A549 (cell line): ENCODE results near the gene SLC24A4. TPM values are rescaled to one million over a fixed set of nuclear protein-coding genes. Genes with fewer than 3 reads are reported as not detected.

ENCODE experiments used
- ATAC-seq, 2 experiments: fragments of 200-7000 bp in 1 of 2; fragments of >200 bp in 1 of 2; cut with Nextera tagmentation in 1 of 2; cut with Tn5 transposase in 1 of 2; 3 replicates each; pipeline versions ENCODE4 v1.8.0 to v1.9.1; 2018 to 2020; ENCODE audit warnings: mild to moderate bottlenecking in 1 of 2, moderate library complexity in 1 of 2
- CTCF ChIA-PET: fragments of 300-600 bp; sonication (Branson Sonifier 250); formaldehyde crosslinking; extraction: SDS; loops from one replicate; lab custom pipeline; 2021; ENCODE audit warnings: antibody characterized with exemption, inconsistent platforms; lab: Yijun Ruan, JAX
- POLR2A ChIA-PET: fragments of 350-600 bp; formaldehyde crosslinking; extraction: SDS; loops from one replicate; lab custom pipeline; 2021; ENCODE audit warnings: antibody characterized with exemption, inconsistent platforms; lab: Yijun Ruan, JAX
- DNase-seq, 2 experiments: peaks; one replicate each; pipeline versions ENCODE4 v3.0.0 to v3.0.0-alpha.2; 2011 to 2016; ENCODE audit warnings: low read depth in 1 of 2, low spot score in 1 of 2
- FAIRE-seq: peaks from 2 replicates; lab custom pipeline; 2011; peaks lifted over from hg19 to GRCh38; lab: Jason Lieb, UNC
- H3K27ac ChIP-seq, 2 experiments: fragments of >200 bp; sonication (Bioruptor Twin); formaldehyde crosslinking; 3 replicates each; pipeline ENCODE4 v1.5.1; 2016 to 2017
- H3K4me1 ChIP-seq: fragments of >200 bp; sonication (Bioruptor Twin); formaldehyde crosslinking; 3 replicates; pipeline ENCODE4 v1.6.1; 2016
- H3K4me2 ChIP-seq: fragments of >200 bp; sonication (Bioruptor Twin); formaldehyde crosslinking; 3 replicates; pipeline ENCODE4 v1.6.1; 2016
- H3K4me3 ChIP-seq: fragments of >200 bp; sonication (Bioruptor Twin); formaldehyde crosslinking; 3 replicates; pipeline ENCODE4 v1.5.1; 2016
- H3K9me3 ChIP-seq: fragments of >200 bp; sonication (Bioruptor Twin); formaldehyde crosslinking; 3 replicates; pipeline ENCODE4 v1.6.1; 2016
- BHLHE40 ChIP-seq: IDR thresholded peaks from 2 replicates; pipeline ENCODE4 v1.6.1; 2012; ENCODE audit warnings: low read depth, low read length, inconsistent platforms
- CBX2 ChIP-seq: fragments of 200-600 bp; sonication (generic); IDR thresholded peaks from 2 replicates; pipeline ENCODE4 v1.6.1; 2016; ENCODE audit warnings: low read depth, mild to moderate bottlenecking, borderline replicate concordance
- CBX8 ChIP-seq: fragments of 200-600 bp; sonication (generic); IDR thresholded peaks from 2 replicates; pipeline ENCODE4 v1.6.1; 2016
- CHD4 ChIP-seq: fragments of 200-600 bp; sonication (generic); IDR thresholded peaks from 2 replicates; pipeline ENCODE4 v1.6.1; 2016; ENCODE audit warnings: antibody characterized with exemption, mild to moderate bottlenecking, borderline replicate concordance
- EHF ChIP-seq: fragments of 250-450 bp; sonication (Bioruptor Pico); IDR thresholded peaks from 2 replicates; pipeline ENCODE4 v1.5.0; 2020; ENCODE audit warnings: mild to moderate bottlenecking
- EP300 ChIP-seq, 2 experiments: fragments of >200 bp; sonication (Bioruptor Twin); formaldehyde crosslinking; IDR thresholded peaks; 2 replicates in 1 of 2; 3 replicates in 1 of 2; pipeline ENCODE4 v1.6.1; 2016 to 2017
- ESRRA ChIP-seq: fragments of 150-350 bp; IDR thresholded peaks from 2 replicates; pipeline ENCODE4 v1.6.1; 2014; ENCODE audit warnings: mild to moderate bottlenecking, low read length, borderline replicate concordance
- FOSB ChIP-seq: fragments of 250-450 bp; sonication (Bioruptor Pico); IDR thresholded peaks from 2 replicates; pipeline ENCODE4 v1.5.0; 2020; ENCODE audit warnings: mild to moderate bottlenecking, moderate library complexity
- GATA3 ChIP-seq: IDR thresholded peaks from 2 replicates; pipeline ENCODE4 v1.6.1; 2012; ENCODE audit warnings: borderline replicate concordance
- HDAC2 ChIP-seq: fragments of 200-600 bp; sonication (generic); IDR thresholded peaks from 2 replicates; pipeline ENCODE4 v1.6.1; 2016
- JUN ChIP-seq, 2 experiments: fragments of >200 bp; sonication (Bioruptor Twin); formaldehyde crosslinking; IDR thresholded peaks; 2 replicates in 1 of 2; 3 replicates in 1 of 2; pipeline ENCODE4 v1.6.1; 2016 to 2017
- JUNB ChIP-seq: fragments of >200 bp; sonication (Bioruptor Twin); formaldehyde crosslinking; IDR thresholded peaks from 2 replicates; pipeline ENCODE4 v1.6.1; 2016
- KDM1A ChIP-seq: fragments of 200-600 bp; sonication (generic); IDR thresholded peaks from 2 replicates; pipeline ENCODE4 v1.6.1; 2016; ENCODE audit warnings: low read depth, mild to moderate bottlenecking
- KDM5A ChIP-seq: fragments of 200-600 bp; sonication (generic); IDR thresholded peaks from 2 replicates; pipeline ENCODE4 v1.6.1; 2016; ENCODE audit warnings: antibody characterized with exemption, mild to moderate bottlenecking
- MAFK ChIP-seq: fragments of 450-650 bp; IDR thresholded peaks from 2 replicates; pipeline ENCODE4 v1.6.1; 2014; ENCODE audit not compliant: partially characterized antibody
- MYC ChIP-seq: IDR thresholded peaks from 2 replicates; pipeline ENCODE4 v1.6.1; 2012; ENCODE audit warnings: mild to moderate bottlenecking, inconsistent platforms, low read length, improper control_type of control experiment, borderline replicate concordance
- NR3C1 ChIP-seq: fragments of >200 bp; sonication (Bioruptor Twin); formaldehyde crosslinking; IDR thresholded peaks from 3 replicates; pipeline ENCODE4 v1.6.1; 2017
- POLR2A ChIP-seq: IDR thresholded peaks from 2 replicates; pipeline ENCODE4 v1.6.1; 2012; ENCODE audit warnings: mild to moderate bottlenecking, low read length
- RCOR1 ChIP-seq: fragments of 150-350 bp; IDR thresholded peaks from 2 replicates; pipeline ENCODE4 v1.6.1; 2014; ENCODE audit warnings: antibody characterized with exemption, low read length, low read depth
- SREBF2 ChIP-seq: fragments of 450-650 bp; IDR thresholded peaks from 2 replicates; pipeline ENCODE4 v1.6.1; 2014; ENCODE audit warnings: mild to moderate bottlenecking, moderate library complexity
- ZNF302 ChIP-seq: fragments of 250-450 bp; sonication (Bioruptor Pico); IDR thresholded peaks from 2 replicates; pipeline ENCODE4 v1.9.0; 2021; ENCODE audit warnings: inconsistent platforms, mild to moderate bottlenecking, moderate library complexity
- ZSCAN20 ChIP-seq: fragments of 250-450 bp; sonication (Bioruptor Pico); IDR thresholded peaks from 2 replicates; pipeline ENCODE4 v1.8.0; 2022; ENCODE audit warnings: mild to moderate bottlenecking, moderate library complexity
- WGBS: methylation state at CpG from one replicate; pipeline ENCODE4 v1.1.6; 2017; ENCODE audit errors: missing lambda C conversion rate; 5-methylcytosine and 5-hydroxymethylcytosine counted together
- polyA plus RNA-seq, 4 experiments: library from polyadenylated mRNA; depleted of rRNA in 3 of 4; stranded (reverse); fragments of >200 nt; fragmentation: RNase III in 1 of 4; extraction: RNeasy Plus Mini Kit Qiagen cat#74134 plus additional on column Dnase treatment in 1 of 4; gene quantifications; 2 replicates in 3 of 4; 3 replicates in 1 of 4; pipeline ENCODE4 v1.2.3, GENCODE V29; 2011 to 2017
- TF ChIP-seq, protein P1 (sequence below): fragments of 250-450 bp; sonication (Bioruptor Pico); IDR thresholded peaks from 2 replicates; pipeline ENCODE4 v1.5.0; 2021; ENCODE audit warnings: mild to moderate bottlenecking, moderate library complexity, borderline replicate concordance
- TF ChIP-seq, protein P2 (sequence below): fragments of 200-600 bp; sonication (generic); IDR thresholded peaks from 2 replicates; pipeline ENCODE4 v1.6.1; 2016; ENCODE audit warnings: antibody characterized with exemption, mild to moderate bottlenecking, moderate library complexity
- TF ChIP-seq, protein P3 (sequence below): fragments of 250-450 bp; sonication (Bioruptor Pico); IDR thresholded peaks from 2 replicates; pipeline ENCODE4 v1.5.0; 2020; ENCODE audit warnings: low read depth, mild to moderate bottlenecking, moderate library complexity
- TF ChIP-seq, protein P4 (sequence below): IDR thresholded peaks from 2 replicates; pipeline ENCODE4 v1.6.1; 2012

The SLC24A4 gene
- polyA plus RNA-seq, 2 of the 4 experiments (the other 2 are of a cell fraction): 0.05 to 0.19 TPM

DNA sequence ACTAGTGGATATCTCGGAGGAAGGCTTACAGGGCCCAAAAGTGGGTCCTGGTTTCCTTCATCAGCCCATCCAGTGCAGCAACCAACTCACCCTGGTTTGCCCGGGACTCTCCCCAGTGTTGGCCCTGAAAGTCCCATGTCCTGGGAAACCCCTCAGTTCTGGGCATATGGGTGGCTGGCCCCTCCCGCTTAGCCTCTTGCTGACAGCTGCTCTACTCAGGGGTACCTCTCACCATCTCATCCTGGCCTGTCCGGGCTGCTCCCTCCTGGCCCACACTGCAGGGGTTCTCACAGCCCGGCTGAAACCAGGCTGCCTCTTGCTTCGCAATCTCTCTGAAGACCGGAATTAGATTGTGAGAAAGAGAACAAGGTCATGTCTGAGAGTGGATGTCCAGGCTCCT lies 48.9 kb upstream of the SLC24A4 start:
- ChIA-PET POLR2A (no interaction called here), CTCF (interaction anchor here (1.0 kb wide), 1 partner anchor 10 kb away, joined by 3 read pairs; no protein-coding TSS in a partner anchor)
- no peaks in the 10 kb centered on the region for H3K4me1 ChIP-seq
- no peak for DNase-seq
- no peaks in the 10 kb centered on the region for H3K9me3 ChIP-seq
- FAIRE-seq: no peak
- ATAC-seq: no peak
- H3K27ac ChIP-seq: no peak overlapping the region
- no peak for TF ChIP-seq KDM1A
- TF ChIP-seq FOSB (CRISPR knock-in tag): no peak
- TF ChIP-seq ZNF302 (CRISPR knock-in tag): no peak
- TF ChIP-seq MYC: no peak
- TF ChIP-seq RCOR1: no peak
- TF ChIP-seq MAFK: no peak
- no peak for TF ChIP-seq EP300 (IDR thresholded peaks at IDR 0.05)
- TF ChIP-seq KDM5A: no peak
- TF ChIP-seq, protein P1, sequence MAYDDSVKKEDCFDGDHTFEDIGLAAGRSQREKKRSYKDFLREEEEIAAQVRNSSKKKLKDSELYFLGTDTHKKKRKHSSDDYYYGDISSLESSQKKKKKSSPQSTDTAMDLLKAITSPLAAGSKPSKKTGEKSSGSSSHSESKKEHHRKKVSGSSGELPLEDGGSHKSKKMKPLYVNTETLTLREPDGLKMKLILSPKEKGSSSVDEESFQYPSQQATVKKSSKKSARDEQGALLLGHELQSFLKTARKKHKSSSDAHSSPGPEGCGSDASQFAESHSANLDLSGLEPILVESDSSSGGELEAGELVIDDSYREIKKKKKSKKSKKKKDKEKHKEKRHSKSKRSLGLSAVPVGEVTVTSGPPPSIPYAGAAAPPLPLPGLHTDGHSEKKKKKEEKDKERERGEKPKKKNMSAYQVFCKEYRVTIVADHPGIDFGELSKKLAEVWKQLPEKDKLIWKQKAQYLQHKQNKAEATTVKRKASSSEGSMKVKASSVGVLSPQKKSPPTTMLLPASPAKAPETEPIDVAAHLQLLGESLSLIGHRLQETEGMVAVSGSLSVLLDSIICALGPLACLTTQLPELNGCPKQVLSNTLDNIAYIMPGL (CRISPR knock-in tag): no peak
- no peak for TF ChIP-seq HDAC2
- no peak for TF ChIP-seq BHLHE40
- no peak for TF ChIP-seq POLR2A
- no peak for TF ChIP-seq ESRRA
- TF ChIP-seq, protein P2, sequence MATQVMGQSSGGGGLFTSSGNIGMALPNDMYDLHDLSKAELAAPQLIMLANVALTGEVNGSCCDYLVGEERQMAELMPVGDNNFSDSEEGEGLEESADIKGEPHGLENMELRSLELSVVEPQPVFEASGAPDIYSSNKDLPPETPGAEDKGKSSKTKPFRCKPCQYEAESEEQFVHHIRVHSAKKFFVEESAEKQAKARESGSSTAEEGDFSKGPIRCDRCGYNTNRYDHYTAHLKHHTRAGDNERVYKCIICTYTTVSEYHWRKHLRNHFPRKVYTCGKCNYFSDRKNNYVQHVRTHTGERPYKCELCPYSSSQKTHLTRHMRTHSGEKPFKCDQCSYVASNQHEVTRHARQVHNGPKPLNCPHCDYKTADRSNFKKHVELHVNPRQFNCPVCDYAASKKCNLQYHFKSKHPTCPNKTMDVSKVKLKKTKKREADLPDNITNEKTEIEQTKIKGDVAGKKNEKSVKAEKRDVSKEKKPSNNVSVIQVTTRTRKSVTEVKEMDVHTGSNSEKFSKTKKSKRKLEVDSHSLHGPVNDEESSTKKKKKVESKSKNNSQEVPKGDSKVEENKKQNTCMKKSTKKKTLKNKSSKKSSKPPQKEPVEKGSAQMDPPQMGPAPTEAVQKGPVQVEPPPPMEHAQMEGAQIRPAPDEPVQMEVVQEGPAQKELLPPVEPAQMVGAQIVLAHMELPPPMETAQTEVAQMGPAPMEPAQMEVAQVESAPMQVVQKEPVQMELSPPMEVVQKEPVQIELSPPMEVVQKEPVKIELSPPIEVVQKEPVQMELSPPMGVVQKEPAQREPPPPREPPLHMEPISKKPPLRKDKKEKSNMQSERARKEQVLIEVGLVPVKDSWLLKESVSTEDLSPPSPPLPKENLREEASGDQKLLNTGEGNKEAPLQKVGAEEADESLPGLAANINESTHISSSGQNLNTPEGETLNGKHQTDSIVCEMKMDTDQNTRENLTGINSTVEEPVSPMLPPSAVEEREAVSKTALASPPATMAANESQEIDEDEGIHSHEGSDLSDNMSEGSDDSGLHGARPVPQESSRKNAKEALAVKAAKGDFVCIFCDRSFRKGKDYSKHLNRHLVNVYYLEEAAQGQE: no peak
- no peak for TF ChIP-seq CHD4
- TF ChIP-seq CBX8: no peak
- no peak overlapping the region for H3K4me2 ChIP-seq
- WGBS: 48% methylated on average over 7 of the region's 7 CpGs
- H3K4me3 ChIP-seq: no peak overlapping the region

DNA sequence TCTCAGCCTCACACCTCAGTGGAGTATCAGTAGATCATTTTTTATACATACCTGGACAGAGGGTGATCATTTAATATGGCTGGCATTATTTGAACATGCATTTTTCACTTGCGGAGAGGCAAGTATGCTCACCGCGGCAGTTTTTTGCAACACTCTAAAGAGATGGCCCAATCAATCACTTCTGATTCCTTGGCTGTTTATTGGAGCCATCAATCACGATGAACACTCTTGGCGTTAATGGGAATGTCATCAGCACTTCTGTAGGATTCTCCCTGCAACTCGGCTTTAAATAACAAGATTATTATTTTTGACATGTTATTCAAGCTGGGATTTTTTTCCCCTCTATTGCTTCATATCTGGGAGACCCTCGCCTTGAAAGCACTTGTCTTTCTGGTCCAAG lies 46.9 kb upstream of the SLC24A4 start:
- ChIA-PET CTCF (no interaction called here), POLR2A (no interaction called here)
- no peak for FAIRE-seq
- DNase-seq: no peak
- WGBS: 55% methylated on average over 7 of the region's 7 CpGs
- no peaks in the 10 kb centered on the region for H3K9me3 ChIP-seq
- no peak overlapping the region for H3K4me2 ChIP-seq
- ATAC-seq: no peak
- no peak overlapping the region for H3K4me3 ChIP-seq
- no peak for TF ChIP-seq NR3C1
- no peak for TF ChIP-seq JUN (IDR thresholded peaks at IDR 0.05)
- no peak for TF ChIP-seq GATA3
- no peak for TF ChIP-seq EP300 (IDR thresholded peaks at IDR 0.05)
- no peak for TF ChIP-seq SREBF2
- no peaks in the 10 kb centered on the region for H3K4me1 ChIP-seq
- H3K27ac ChIP-seq: no peak overlapping the region

DNA sequence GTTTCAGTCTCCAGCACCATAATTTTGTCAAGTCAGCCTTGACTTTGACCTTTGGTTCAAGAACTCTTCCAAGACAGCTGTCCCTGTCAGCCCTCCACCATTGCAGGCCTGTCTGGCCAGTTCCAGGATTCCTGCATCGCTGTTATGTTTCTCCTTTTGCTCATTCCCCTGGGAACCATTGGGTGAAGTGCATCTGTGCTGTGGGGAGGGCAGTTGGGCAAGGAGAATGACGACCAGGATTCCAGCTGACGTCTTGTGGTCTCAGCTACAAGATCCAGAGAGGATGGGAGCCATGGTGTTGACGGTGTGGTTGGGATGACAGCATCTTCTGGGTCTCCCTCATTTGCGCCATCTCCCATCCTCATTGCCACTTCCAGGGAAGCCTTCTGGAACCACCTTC lies 45.9 kb upstream of the SLC24A4 start:
- Histone ChIP-seq H3K27ac (no peak overlapping the region), H3K4me2 (no peak overlapping the region), H3K4me1 (no peaks in the 10 kb centered on the region), H3K9me3 (no peaks in the 10 kb centered on the region), H3K4me3 (no peak overlapping the region)
- DNase-seq (no peak), FAIRE-seq (no peak), ATAC-seq (no peak)
- WGBS: 46% methylated on average over 5 of the region's 5 CpGs
- POLR2A ChIA-PET: no interaction called here
- CTCF ChIA-PET: interaction anchor here (1.4 kb wide), 1 partner anchor 8 kb away, joined by 3 read pairs; no protein-coding TSS in a partner anchor
- TF ChIP-seq EHF (CRISPR knock-in tag) (no peak), EP300 (IDR thresholded peaks at IDR 0.05) (no peak), GATA3 (no peak), MYC (no peak), JUNB (no peak), ZSCAN20 (CRISPR knock-in tag) (no peak), CBX2 (no peak)
- TF ChIP-seq, protein P3, sequence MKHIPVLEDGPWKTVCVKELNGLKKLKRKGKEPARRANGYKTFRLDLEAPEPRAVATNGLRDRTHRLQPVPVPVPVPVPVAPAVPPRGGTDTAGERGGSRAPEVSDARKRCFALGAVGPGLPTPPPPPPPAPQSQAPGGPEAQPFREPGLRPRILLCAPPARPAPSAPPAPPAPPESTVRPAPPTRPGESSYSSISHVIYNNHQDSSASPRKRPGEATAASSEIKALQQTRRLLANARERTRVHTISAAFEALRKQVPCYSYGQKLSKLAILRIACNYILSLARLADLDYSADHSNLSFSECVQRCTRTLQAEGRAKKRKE (CRISPR knock-in tag): no peak
- TF ChIP-seq, protein P4, sequence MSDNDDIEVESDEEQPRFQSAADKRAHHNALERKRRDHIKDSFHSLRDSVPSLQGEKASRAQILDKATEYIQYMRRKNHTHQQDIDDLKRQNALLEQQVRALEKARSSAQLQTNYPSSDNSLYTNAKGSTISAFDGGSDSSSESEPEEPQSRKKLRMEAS: no peak
- TF ChIP-seq, protein P2: no peak
